HG02763 (cell line): ENCODE measurements around the gene GSG1.

Experiments used
- ATAC-seq: cut with Tn5 transposase; IDR thresholded peaks from one replicate; pipeline ENCODE4 v1.9.1; 2021; ENCODE audit warnings: mild to moderate bottlenecking, moderate library complexity; ENCODE audit not compliant: unreplicated experiment

GSG1 gene

GRCh38 chr12:13120413-13120812 is 16.9 kb upstream of the GSG1 start:
- no peak for ATAC-seq

- no peak for ATAC-seq
Measured at GRCh38 chr12:13119826-13120225, 16.4 kb upstream of the GSG1 start.

- ATAC-seq = no peak
Measured at GRCh38 chr12:13117029-13117428, 13.6 kb upstream of the GSG1 start.

- no peak for ATAC-seq
Measured at GRCh38 chr12:13116259-13116658, 12.8 kb upstream of the GSG1 start.

- ATAC-seq = no peak
Measured at GRCh38 chr12:13114251-13115052, 11.0 kb upstream of the GSG1 start.

GRCh38 chr12:13112968-13113367 is 9.5 kb upstream of the GSG1 start:
- ATAC-seq = no peak

- ATAC-seq = no peak
Measured at GRCh38 chr12:13106666-13107065, 3.2 kb upstream of the GSG1 start.

GRCh38 chr12:13105781-13106180 is 2.3 kb upstream of the GSG1 start:
- no peak for ATAC-seq

- no peak for ATAC-seq
Measured at GRCh38 chr12:13104409-13104808, 942 bp upstream of the GSG1 start.

GRCh38 chr12:13102461-13103195 is 839 bp downstream of the GSG1 start:
- ATAC-seq = no peak

GRCh38 chr12:13101821-13102375 is 1.6 kb downstream of the GSG1 start:
- no peak for ATAC-seq

GRCh38 chr12:13100882-13101769 is 2.3 kb downstream of the GSG1 start:
- ATAC-seq = peak; percentile 84

- no peak for ATAC-seq
Measured at GRCh38 chr12:13100605-13100881, 2.9 kb downstream of the GSG1 start.

GRCh38 chr12:13099844-13100604 is 3.4 kb downstream of the GSG1 start:
- ATAC-seq = no peak

- ATAC-seq = no peak
Measured at GRCh38 chr12:13099066-13099843, 4.2 kb downstream of the GSG1 start.

- ATAC-seq = no peak
Measured at GRCh38 chr12:13097491-13098011, 5.9 kb downstream of the GSG1 start.

GRCh38 chr12:13095266-13095995 is 8.0 kb downstream of the GSG1 start:
- ATAC-seq = no peak

- no peak for ATAC-seq
Measured at GRCh38 chr12:13094367-13094766, 9.1 kb downstream of the GSG1 start.

- no peak for ATAC-seq
Measured at GRCh38 chr12:13093848-13094220, 9.6 kb downstream of the GSG1 start.
